Ectodermal cell (in vitro differentiated cells): ENCODE data around the gene ACE2.

Experiments used
- H3K27ac ChIP-seq: 2 replicates; pipeline ENCODE4 v1.7.0; 2013; ENCODE audit warnings: mild to moderate bottlenecking, low read depth, low read length; ENCODE audit not compliant: insufficient read depth, poor library complexity, severe bottlenecking
- H3K27me3 ChIP-seq: 2 replicates; pipeline ENCODE4 v1.7.0; 2013; ENCODE audit warnings: mild to moderate bottlenecking, low read length; ENCODE audit not compliant: insufficient read depth, control insufficient read depth, poor library complexity, severe bottlenecking
- H3K36me3 ChIP-seq: one replicate; pipeline ENCODE4 v1.7.0; 2013; ENCODE audit warnings: low read length; ENCODE audit not compliant: control insufficient read depth, insufficient read depth
- H3K4me1 ChIP-seq: one replicate; pipeline ENCODE4 v1.7.0; 2013; ENCODE audit warnings: low read length; ENCODE audit not compliant: control insufficient read depth, insufficient read depth
- H3K4me3 ChIP-seq: 2 replicates; pipeline ENCODE4 v1.7.0; 2013; ENCODE audit warnings: low read depth, low read length, control low read depth; ENCODE audit not compliant: insufficient read depth
- H3K9me3 ChIP-seq: 2 replicates; pipeline ENCODE4 v1.7.0; 2013; ENCODE audit warnings: mild to moderate bottlenecking, low read length, moderate library complexity; ENCODE audit not compliant: control insufficient read depth
- WGBS, 2 experiments: methylation state at CpG; one replicate each; pipeline ENCODE4 v1.1.7; 2013; ENCODE audit warnings: missing lambda C conversion rate in 2 of 2; 5-methylcytosine and 5-hydroxymethylcytosine counted together

ACE2 gene

DNA sequence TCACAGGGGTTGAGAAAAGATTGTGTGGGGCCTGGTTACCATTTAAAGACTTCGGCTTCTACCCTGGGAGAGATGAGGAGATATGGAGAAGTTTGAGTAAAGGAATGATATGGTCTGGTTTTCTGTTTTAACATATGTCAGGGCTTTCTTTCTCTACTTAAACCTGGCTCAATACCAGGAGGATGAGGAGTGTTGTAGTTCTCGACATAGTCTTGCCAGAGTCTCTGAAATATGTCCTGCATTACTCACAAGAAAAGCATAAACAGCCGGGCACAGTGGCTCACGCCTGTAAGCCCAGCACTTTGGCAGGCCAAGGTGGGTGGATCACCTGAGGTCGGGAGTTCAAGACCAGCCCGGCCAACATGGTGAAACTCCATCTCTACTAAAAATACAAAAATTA is 16.4 kb upstream of the ACE2 start:
- H3K27ac ChIP-seq = no peak overlapping the region
- WGBS, 2 experiments = 81 to 91% methylated on average over 5 to 6 of the region's 6 CpGs
- H3K27me3 ChIP-seq = no peaks in the 10 kb centered on the region
- no peaks in the 10 kb centered on the region for H3K9me3 ChIP-seq
- H3K36me3 ChIP-seq = no peaks in the 10 kb centered on the region
- no peaks in the 10 kb centered on the region for H3K4me1 ChIP-seq
- no peak overlapping the region for H3K4me3 ChIP-seq

DNA sequence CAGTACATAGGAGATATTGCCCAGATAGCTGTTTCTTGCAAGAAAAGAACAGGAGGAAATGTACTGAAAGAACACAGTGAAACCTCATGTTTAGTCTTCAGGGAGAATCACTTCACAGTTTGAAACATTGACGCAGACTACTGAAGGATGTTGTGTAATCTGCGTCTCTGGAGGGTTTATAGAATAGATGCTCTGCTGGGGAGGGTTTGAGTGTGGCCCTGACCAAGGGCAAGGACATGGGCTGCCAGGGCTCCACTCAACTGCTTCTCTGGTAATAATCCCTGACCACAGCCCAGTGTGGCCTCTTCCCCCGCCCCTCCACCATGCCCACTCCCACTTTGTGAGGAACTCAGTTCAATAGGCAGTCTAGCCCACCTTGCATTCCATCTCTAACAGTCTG is 15.8 kb upstream of the ACE2 start:
- 90 to 93% methylated on average over 3 of the region's 3 CpGs for WGBS, 2 experiments
- H3K27ac ChIP-seq = no peak overlapping the region

DNA sequence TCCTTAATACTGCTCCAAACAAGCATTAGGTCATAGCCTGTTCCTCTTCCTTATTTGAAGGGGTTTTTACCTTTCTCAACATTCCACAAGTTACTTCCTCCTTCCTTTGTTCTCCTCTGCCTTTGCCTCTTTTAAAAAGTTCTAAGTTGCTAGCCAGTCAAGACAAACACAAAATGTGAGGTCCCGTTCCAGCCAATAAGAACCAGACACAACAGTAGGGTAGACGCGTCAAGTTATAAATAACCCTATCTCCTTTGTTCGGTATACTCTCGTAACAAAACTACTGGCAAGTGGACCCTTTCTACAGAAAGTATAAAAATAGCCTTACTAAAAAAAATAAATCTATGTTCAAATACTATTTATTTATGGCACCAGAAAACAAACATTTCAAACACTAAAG is 6.3 kb upstream of the ACE2 start:
- Histone ChIP-seq H3K27me3 (no peaks in the 10 kb centered on the region), H3K27ac (no peak overlapping the region), H3K9me3 (no peaks in the 10 kb centered on the region), H3K36me3 (no peaks in the 10 kb centered on the region), H3K4me3 (no peak overlapping the region), H3K4me1 (no peaks in the 10 kb centered on the region)
- WGBS, 2 experiments = 83 to 92% methylated on average over 1 to 4 of the region's 5 CpGs

More for the DNA sequence above, 15.8 kb upstream of the ACE2 start:
- H3K36me3 ChIP-seq = no peaks in the 10 kb centered on the region
- H3K27me3 ChIP-seq = no peaks in the 10 kb centered on the region
- no peak overlapping the region for H3K4me3 ChIP-seq
- no peaks in the 10 kb centered on the region for H3K9me3 ChIP-seq
- H3K4me1 ChIP-seq = no peaks in the 10 kb centered on the region

DNA sequence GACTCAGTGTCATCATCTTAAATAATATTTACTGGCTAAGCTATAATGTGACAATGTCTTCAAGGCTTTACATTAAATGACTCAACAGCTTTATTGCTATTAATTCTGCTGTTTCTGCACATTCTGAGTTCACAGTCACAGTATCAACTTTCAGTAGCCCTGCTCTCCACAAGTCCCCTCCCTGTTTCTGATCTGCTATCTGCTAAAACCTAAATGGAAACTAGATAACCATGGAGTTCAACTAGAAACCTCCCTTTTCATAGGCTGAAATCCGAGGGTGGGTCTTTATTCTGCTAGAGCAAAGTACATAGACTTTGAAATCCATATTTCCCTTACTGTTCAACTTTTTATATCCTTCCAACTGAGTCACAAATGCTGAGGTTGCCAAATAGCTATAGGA is 5.4 kb upstream of the ACE2 start:
- H3K4me1 ChIP-seq = no peaks in the 10 kb centered on the region
- no peak overlapping the region for H3K4me3 ChIP-seq
- no peaks in the 10 kb centered on the region for H3K9me3 ChIP-seq
- H3K27ac ChIP-seq = no peak overlapping the region
- H3K27me3 ChIP-seq = no peaks in the 10 kb centered on the region
- no peaks in the 10 kb centered on the region for H3K36me3 ChIP-seq
- WGBS, 2 experiments = 67 to 86% methylated on average over 1 of the region's 1 CpG

DNA sequence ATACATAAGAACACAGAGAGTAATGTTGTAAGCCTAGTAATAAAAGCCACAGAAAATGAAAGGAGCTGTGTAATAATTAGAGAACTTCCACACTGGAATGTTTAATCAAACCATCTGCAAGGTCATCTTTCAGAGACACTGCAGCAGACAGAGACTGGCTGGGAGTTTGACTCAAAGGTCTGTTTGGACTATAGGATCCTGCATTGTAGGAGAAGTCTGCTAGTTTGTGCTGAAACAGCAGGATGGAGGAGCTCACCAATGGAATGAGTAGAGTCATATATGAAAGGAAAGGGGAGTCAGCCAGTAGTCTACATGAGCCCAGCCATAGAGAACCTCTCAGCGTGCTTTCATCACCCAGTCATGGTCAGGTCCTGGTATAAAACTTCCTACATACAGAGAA is 4.5 kb upstream of the ACE2 start:
- H3K4me3 ChIP-seq = no peak overlapping the region
- H3K36me3 ChIP-seq = no peaks in the 10 kb centered on the region
- H3K27ac ChIP-seq = no peak overlapping the region
- H3K4me1 ChIP-seq = no peaks in the 10 kb centered on the region
- H3K9me3 ChIP-seq = no peaks in the 10 kb centered on the region
- WGBS, 2 experiments = no CpG with 5 or more reads among the region's 1 CpG
- no peaks in the 10 kb centered on the region for H3K27me3 ChIP-seq

DNA sequence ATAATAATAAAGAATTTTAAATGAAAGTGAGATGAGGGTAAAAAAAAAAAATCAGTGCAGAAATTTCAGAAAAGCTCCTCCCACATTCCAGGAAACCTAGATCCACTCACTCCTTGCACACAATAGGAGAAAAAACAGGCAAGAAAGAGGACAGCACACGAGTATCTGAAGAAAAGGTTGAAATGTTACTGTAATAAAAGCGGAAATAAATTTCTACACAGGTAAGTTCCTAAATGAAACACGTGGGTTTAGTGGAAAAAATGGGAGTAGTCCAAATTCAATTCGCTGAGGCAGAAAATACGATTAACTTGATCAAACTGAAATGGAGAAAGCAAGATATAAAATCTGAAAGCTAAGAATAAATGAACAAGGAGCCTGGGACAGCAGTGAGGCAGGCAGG is 2.0 kb upstream of the ACE2 start:
- H3K4me1 ChIP-seq = no peaks in the 10 kb centered on the region
- H3K4me3 ChIP-seq = no peak overlapping the region
- no peaks in the 10 kb centered on the region for H3K27me3 ChIP-seq
- no peak overlapping the region for H3K27ac ChIP-seq
- 87 to 92% methylated on average over 5 of the region's 5 CpGs for WGBS, 2 experiments
- H3K36me3 ChIP-seq = no peaks in the 10 kb centered on the region
- H3K9me3 ChIP-seq = no peaks in the 10 kb centered on the region

DNA sequence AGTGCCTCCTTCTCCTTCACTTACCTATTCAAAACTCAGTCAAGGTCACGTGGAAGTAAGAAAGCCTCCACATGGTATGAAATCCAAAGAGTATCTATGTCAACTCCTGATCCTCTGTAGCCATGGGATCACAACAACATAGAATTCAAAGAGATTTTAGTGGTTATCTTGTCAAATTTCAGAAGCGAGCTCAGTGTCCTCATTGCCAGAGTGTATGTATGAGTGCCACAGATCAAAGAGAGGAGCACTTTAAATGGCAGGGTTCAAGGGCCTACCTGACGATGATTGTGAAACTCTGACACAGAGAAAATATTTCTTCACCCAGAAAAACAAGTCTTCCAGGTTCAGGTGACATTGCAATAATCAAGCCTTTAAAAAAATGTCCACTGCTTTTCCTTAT is 1.2 kb upstream of the ACE2 start:
- Histone ChIP-seq H3K27me3 (no peaks in the 10 kb centered on the region), H3K36me3 (no peaks in the 10 kb centered on the region), H3K4me1 (no peaks in the 10 kb centered on the region), H3K27ac (no peak overlapping the region), H3K4me3 (no peak overlapping the region), H3K9me3 (no peaks in the 10 kb centered on the region)
- 94 to 97% methylated on average over 3 of the region's 3 CpGs for WGBS, 2 experiments

DNA sequence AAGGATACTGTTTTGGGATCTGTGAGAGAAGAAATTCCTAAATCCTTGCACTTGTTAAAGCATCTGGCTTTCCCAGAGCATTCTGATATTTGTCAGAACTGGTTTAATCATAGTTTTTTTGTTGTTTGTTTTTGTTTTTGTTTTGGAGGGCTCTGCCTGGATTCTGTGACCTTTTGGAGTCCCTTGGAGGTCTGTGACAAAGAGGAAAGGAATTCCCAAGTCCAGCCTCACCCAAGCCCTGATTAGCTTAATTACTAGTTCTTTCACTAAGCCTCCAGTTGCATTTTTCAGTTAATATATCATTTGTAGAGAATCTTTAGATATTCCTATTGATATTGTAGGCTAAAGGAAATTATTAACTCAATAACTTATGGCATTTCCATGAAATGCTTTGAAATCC is 711 bp downstream of the ACE2 start:
- no peaks in the 10 kb centered on the region for H3K27me3 ChIP-seq
- no peak overlapping the region for H3K27ac ChIP-seq
- no peak overlapping the region for H3K4me3 ChIP-seq
- H3K36me3 ChIP-seq = no peaks in the 10 kb centered on the region
- no peaks in the 10 kb centered on the region for H3K4me1 ChIP-seq
- H3K9me3 ChIP-seq = no peaks in the 10 kb centered on the region

DNA sequence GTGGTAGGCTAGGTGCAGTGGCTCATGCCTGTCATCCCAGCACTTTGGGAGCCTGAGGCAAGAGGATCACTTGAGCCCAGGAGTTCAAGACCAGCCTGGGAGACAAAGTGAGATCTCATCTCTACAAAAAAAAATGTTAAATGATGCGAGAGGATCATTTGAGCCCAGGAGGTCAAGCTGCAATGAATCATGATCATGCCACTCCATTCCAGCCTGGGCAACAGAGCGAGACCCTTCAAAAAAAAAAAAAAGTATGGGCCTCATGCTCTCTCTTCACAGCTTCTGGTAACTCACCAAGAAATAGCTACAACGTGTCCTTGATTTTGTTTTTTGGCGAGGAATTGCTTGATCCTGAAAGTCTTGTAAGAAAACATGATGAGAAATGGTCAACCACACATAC is 1.3 kb downstream of the ACE2 start:
- H3K9me3 ChIP-seq = no peaks in the 10 kb centered on the region
- no peaks in the 10 kb centered on the region for H3K27me3 ChIP-seq
- H3K4me3 ChIP-seq = no peak overlapping the region
- H3K36me3 ChIP-seq = no peaks in the 10 kb centered on the region
- WGBS, 2 experiments = 87 to 96% methylated on average over 4 of the region's 4 CpGs
- no peaks in the 10 kb centered on the region for H3K4me1 ChIP-seq
- H3K27ac ChIP-seq = no peak overlapping the region

DNA sequence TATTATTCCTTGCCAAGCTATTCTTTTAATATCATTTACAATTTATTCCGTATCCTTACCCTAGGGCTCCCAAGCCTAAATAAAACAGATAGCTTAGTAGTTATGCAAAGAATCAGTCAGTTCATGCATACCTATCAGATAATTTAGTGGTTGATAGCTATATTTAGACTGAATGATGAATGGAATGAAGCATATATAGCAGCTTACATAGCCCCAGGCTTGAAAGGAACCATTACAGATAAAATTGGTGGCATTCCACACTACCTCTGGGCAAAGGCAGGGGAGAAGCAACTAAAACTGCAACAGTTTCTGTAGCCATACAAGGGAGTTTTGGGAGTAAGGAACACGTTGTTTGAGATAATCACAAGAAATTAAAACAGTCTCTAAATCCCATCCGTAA is 2.7 kb downstream of the ACE2 start:
- WGBS, 2 experiments = 87 to 97% methylated on average over 2 to 3 of the region's 3 CpGs
- no peaks in the 10 kb centered on the region for H3K9me3 ChIP-seq
- H3K4me3 ChIP-seq = no peak overlapping the region
- H3K4me1 ChIP-seq = no peaks in the 10 kb centered on the region
- no peaks in the 10 kb centered on the region for H3K27me3 ChIP-seq
- H3K27ac ChIP-seq = no peak overlapping the region
- H3K36me3 ChIP-seq = no peaks in the 10 kb centered on the region

DNA sequence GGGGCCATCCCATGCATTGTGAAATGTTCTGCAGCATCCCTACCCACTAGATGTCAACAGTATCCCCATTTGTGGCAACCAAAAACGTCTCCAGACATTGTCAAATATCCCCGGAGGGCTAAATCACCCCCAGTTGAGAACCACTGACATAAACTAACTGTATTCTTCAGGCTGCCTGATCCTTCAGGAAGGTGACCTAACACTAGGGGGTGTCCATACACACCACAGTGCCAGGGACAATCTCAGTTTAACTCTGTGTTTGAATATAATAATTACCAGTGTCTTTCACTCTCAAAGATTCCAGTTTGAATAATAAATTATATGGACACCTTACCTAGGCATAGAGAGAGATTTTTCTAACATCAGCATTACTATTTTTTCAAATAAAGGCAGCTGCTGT is 6.4 kb downstream of the ACE2 start:
- WGBS, 2 experiments = 44 to 51% methylated on average over 2 of the region's 2 CpGs
- no peak overlapping the region for H3K4me3 ChIP-seq
- H3K9me3 ChIP-seq = no peaks in the 10 kb centered on the region
- H3K36me3 ChIP-seq = no peaks in the 10 kb centered on the region
- no peak overlapping the region for H3K27ac ChIP-seq
- no peaks in the 10 kb centered on the region for H3K27me3 ChIP-seq
- no peaks in the 10 kb centered on the region for H3K4me1 ChIP-seq
